GM12875 (cell line): ENCODE results near the gene DGAT2.

Experiments
- H3K4me3 ChIP-seq: one replicate; pipeline ENCODE4 v1.5.1; 2011; ENCODE audit warnings: low read depth, low read length, control low read depth
- TF ChIP-seq, protein P1 (sequence below): IDR thresholded peaks from 2 replicates; pipeline ENCODE4 v1.5.1; 2011; ENCODE audit warnings: low read depth, mild to moderate bottlenecking, control low read depth, inconsistent platforms, low read length, moderate library complexity, borderline replicate concordance; ENCODE audit not compliant: insufficient read depth

The DGAT2 gene

DNA sequence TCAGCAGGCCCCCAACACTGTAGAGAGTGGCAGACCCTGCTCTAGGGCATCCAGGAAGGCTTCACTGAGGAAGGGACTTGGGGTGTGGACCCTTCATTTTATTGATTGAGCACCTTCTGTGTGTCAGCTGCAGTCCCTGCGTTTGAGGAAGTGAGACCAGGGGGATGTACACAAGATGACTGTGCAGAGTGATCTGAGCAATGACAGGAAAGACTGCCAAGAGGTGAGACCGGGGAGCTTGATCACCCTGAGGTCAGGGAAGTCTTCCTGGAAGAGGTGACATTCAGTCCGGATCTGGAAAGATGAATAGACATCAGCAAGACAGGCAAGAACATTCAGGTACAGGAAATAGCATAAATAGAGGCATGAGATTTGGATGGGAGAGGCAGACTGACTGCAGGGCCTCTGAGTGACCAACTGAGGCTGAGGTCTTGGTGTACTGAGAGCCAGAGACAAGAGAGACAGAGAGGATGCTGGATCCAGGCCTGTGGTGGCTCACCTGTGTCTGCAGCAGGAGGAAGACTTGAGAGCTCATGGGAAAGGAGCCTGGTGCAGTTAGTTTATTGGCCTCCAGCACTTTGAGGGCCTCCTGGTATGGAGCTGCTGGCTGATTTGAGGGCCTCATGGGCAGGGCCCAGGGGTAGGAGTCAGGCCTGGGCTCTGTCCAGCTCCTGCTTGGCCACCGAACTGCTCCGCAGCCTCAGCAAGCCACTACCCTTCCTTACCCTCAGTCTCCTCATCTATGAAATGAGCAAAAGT, 5.2 kb downstream of the DGAT2 start:
- TF ChIP-seq, protein P1, sequence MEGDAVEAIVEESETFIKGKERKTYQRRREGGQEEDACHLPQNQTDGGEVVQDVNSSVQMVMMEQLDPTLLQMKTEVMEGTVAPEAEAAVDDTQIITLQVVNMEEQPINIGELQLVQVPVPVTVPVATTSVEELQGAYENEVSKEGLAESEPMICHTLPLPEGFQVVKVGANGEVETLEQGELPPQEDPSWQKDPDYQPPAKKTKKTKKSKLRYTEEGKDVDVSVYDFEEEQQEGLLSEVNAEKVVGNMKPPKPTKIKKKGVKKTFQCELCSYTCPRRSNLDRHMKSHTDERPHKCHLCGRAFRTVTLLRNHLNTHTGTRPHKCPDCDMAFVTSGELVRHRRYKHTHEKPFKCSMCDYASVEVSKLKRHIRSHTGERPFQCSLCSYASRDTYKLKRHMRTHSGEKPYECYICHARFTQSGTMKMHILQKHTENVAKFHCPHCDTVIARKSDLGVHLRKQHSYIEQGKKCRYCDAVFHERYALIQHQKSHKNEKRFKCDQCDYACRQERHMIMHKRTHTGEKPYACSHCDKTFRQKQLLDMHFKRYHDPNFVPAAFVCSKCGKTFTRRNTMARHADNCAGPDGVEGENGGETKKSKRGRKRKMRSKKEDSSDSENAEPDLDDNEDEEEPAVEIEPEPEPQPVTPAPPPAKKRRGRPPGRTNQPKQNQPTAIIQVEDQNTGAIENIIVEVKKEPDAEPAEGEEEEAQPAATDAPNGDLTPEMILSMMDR: no peak
- no peak overlapping the region for H3K4me3 ChIP-seq

DNA sequence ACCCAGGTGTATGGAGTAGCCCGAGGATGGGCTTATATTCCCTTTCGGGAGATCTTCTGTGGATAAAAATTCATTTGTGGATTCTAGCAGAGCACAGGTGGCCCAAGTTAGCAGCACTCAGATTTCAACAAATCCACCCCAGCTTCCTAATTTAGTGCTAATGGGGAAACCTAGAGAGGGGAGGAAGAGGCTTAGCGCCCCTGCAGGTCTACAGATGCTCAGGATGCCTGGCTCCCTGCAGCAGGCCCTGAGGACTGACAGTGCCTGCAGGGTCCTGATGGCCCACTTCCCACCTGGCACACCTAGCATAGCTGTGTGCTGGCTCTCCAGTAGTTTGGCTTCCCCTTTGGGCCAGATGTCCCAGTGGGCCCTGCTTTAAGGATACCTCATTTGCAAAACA, 6.5 kb downstream of the DGAT2 start:
- H3K4me3 ChIP-seq: no peak overlapping the region
- TF ChIP-seq, protein P1: peak; percentile 29; the same call in 1 of the 2 replicates

DNA sequence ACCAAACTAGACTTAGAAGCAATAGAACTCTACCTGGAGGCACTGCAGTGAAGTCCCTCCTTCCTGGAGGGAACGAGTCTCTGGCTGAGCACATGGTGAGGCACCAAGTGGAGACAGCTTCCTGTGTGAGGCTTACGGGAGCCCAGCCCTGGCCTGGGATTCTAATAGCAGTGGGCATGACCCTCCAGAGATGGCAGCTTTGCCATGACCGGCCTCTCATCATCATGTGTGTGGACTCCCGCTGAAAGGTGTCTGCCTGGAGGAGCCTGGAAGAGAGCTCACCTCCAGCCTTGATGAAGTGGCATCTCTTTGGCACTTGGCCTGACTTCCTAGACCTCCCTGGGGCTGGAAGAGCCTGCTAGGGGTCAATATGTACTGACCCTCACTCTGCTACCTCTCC, 8.0 kb downstream of the DGAT2 start:
- TF ChIP-seq, protein P1: no peak

DNA sequence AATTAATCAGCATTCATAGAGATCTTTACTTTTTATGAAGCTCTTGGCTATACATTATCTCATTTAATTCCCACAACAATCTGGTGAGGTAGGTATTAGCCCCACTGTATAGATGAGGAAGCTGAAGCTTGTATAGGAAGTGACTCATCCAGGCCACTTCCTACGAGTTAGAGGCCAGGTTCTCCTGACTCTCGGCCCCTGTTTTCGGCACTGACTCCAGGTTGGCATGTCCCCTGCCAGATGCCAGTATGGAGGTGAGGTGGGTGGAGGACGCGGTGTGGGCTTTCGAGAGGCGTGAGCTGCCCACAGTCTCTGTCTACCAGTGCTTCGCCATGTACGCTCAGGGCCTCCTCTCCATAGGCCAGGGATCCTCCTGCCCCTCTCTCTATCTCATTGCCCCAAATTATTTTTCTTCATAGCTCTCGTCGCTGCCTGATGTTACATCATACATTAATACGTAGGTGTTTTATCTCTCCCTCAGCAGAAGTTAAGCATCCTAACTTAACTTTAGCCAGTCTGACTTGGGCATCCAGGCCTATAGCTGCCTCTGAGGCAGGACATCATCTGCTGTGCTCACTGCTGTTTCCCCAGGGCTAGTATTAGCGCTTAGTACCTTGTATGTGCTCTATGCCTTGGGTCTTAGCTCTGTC, 9.0 kb downstream of the DGAT2 start:
- TF ChIP-seq, protein P1: no peak
- H3K4me3 ChIP-seq: no peak overlapping the region

More for the DNA sequence above, 8.0 kb downstream of the DGAT2 start:
- H3K4me3 ChIP-seq: no peak overlapping the region

DNA sequence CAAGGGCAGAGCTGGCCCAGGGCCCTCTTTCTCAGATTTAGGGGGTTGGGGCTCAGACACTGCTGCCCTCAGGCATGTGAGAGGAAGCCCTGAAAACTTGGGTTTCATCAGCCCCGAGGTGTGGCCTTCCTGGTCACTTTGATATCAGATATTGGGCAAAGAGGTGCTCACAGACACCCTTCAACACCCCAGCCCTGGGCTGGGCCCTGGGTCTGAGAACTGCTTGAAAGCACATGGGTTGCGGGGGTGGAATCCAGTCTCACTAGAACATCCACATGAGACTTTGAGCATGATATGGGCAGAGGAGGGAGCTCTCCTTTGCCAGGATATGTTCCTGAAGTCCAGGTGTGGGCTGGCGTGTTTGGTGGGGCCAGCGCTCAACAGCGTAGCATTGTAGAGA, 10.4 kb downstream of the DGAT2 start:
- H3K4me3 ChIP-seq: no peak overlapping the region
- TF ChIP-seq, protein P1: no peak

DNA sequence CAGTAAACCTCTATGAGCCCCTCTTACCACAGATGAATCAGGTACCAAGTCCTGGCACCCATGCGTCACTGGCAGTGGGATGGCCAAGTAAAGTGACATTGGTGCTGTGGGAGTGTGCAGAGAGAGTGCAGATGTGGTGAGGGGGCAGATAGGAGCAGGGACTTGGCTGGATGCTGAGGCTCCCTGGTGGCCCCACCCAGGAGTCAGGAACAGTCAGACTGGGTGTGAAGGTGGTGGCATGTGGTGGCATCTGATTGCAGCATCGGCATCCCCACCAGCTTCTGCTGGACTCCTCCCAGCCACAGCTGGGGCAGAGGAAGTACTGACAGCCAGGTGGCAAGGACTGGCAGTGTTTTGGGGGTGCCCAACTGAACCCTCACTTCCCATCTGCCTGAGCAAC, 11.4 kb downstream of the DGAT2 start:
- TF ChIP-seq, protein P1: no peak
- no peak overlapping the region for H3K4me3 ChIP-seq

DNA sequence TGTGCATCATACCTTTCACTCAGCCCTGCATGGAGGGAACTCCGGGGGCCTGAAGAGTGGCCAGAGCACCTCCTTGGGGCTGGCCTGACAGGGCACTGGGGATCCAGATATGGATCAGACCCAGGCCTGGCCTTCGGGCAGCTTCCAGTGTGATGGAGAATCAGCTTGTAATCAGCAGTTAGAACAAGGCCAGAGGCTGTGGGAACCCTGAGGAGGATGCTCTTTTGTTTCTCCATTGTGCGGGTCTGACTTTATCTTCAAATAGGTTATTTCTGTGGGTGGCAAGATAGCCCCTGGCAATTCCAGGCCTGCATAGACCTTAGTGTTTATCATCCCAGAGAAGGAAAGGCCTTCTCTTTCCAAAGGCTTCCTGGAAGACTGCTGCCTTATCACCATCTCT, 12.3 kb downstream of the DGAT2 start:
- TF ChIP-seq, protein P1: no peak
- no peak overlapping the region for H3K4me3 ChIP-seq
